H1 (cell line): Measurements from ENCODE around the gene EXOC3L1.

ENCODE experiments used
- ATF3 ChIP-seq: IDR thresholded peaks from 2 replicates; pipeline ENCODE4 v1.6.1; 2011; ENCODE audit warnings: low read depth, mild to moderate bottlenecking, low read length; ENCODE audit not compliant: insufficient read depth
- BACH1 ChIP-seq: IDR thresholded peaks from 2 replicates; pipeline ENCODE4 v1.6.1; 2012; ENCODE audit warnings: low read length, improper control_type of control experiment
- BRCA1 ChIP-seq: IDR thresholded peaks from 2 replicates; pipeline ENCODE4 v1.6.1; 2012; ENCODE audit warnings: low read depth, low read length, improper control_type of control experiment
- CTCF ChIP-seq, 3 experiments: IDR thresholded peaks; 1 replicate in 2 of 3; 2 replicates in 1 of 3; pipeline versions ENCODE4 v1.5.1 to v1.6.1; 2011; ENCODE audit warnings: low read length in 3 of 3, mild to moderate bottlenecking in 3 of 3, inconsistent platforms in 2 of 3, low read depth in 1 of 3, moderate library complexity in 1 of 3; ENCODE audit not compliant: insufficient read depth in 1 of 3; ENCODE audit errors: control extremely low read depth in 1 of 3
- POLR2A ChIP-seq, 2 experiments: IDR thresholded peaks; 1 replicate in 1 of 2; 2 replicates in 1 of 2; pipeline ENCODE4 v1.6.1; 2011; ENCODE audit warnings: low read depth in 2 of 2, low read length in 2 of 2, mild to moderate bottlenecking in 2 of 2; ENCODE audit errors: control extremely low read depth in 1 of 2
- RXRA ChIP-seq: IDR thresholded peaks from 2 replicates; pipeline ENCODE4 v1.6.1; 2011; ENCODE audit warnings: low read depth, mild to moderate bottlenecking, low read length, moderate library complexity; ENCODE audit not compliant: insufficient read depth
- USF2 ChIP-seq: IDR thresholded peaks from 2 replicates; pipeline ENCODE4 v1.6.1; 2011; ENCODE audit warnings: low read length, improper control_type of control experiment
- ZNF274 ChIP-seq: IDR thresholded peaks from 2 replicates; pipeline ENCODE4 v1.7.0; 2012; ENCODE audit warnings: low read length, borderline replicate concordance; ENCODE audit errors: extremely low read depth
- TF ChIP-seq, protein P1 (sequence below): IDR thresholded peaks from 2 replicates; pipeline ENCODE4 v1.6.1; 2012; ENCODE audit warnings: inconsistent platforms

- no peak for TF ChIP-seq CTCF (IDR thresholded peaks at IDR 0.05; ENCODE audit: control extremely low read depth in 1 of 3, insufficient read depth in 1 of 3, low read depth in 1 of 3, low read length in 3 of 3)
- no peak for TF ChIP-seq ZNF274
- TF ChIP-seq POLR2A (IDR thresholded peaks at IDR 0.05; ENCODE audit: control extremely low read depth in 1 of 2, low read depth in 2 of 2, low read length in 2 of 2) = no peak
- TF ChIP-seq ATF3 = no peak
- no peak for TF ChIP-seq BRCA1
- TF ChIP-seq RXRA = no peak
- no peak for TF ChIP-seq BACH1
- TF ChIP-seq USF2 = no peak
- TF ChIP-seq, protein P1, sequence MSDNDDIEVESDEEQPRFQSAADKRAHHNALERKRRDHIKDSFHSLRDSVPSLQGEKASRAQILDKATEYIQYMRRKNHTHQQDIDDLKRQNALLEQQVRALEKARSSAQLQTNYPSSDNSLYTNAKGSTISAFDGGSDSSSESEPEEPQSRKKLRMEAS = no peak
These were observed 22.8 kb upstream of the EXOC3L1 start for GRCh38 chr16:67212766-67213165.
